COLO829 (cell line): Measurements from ENCODE around the gene HRH4.

Experiments used
- DNase-seq: peaks from one replicate; pipeline ENCODE4 v3.0.0; 2012; ENCODE audit warnings: low spot score

The HRH4 gene

GRCh38 chr18:24506175-24506574, 45.7 kb downstream of the HRH4 start:
- DNase-seq = no peak

GRCh38 chr18:24509435-24509834, 49.0 kb downstream of the HRH4 start:
- no peak for DNase-seq

GRCh38 chr18:24514439-24514838, 54.0 kb downstream of the HRH4 start:
- peak; percentile 59 for DNase-seq

- no peak for DNase-seq
Observed at GRCh38 chr18:24515721-24516120, 55.3 kb downstream of the HRH4 start.

- DNase-seq = no peak
Observed at GRCh38 chr18:24516261-24516660, 55.8 kb downstream of the HRH4 start.

GRCh38 chr18:24517554-24517953, 57.1 kb downstream of the HRH4 start:
- no peak for DNase-seq

GRCh38 chr18:24518596-24518995, 58.2 kb downstream of the HRH4 start:
- no peak for DNase-seq
